ENCODE data around the gene ITPKC. TPM values are rescaled to one million over a fixed set of nuclear protein-coding genes. Genes with fewer than 3 reads are reported as not detected.

Gene ITPKC
- total and polyA plus RNA-seq, 2 of the 13 experiments (the other 11 are each of a cell fraction or from before 2014, with no cell fraction given), result 6.9 to 11.2 TPM

GRCh38 chr19:40777937-40778705, 61.2 kb downstream of the ITPKC start, which contains the start of gene RAB4B (continued):
- TF ChIP-seq KAT8 (CRISPR knock-in tag; IDR thresholded peaks at IDR 0.05) (peak; percentile 91), KDM4B (CRISPR knock-in tag; IDR thresholded peaks at IDR 0.05) (no peak), NFYB (CRISPR knock-in tag; IDR thresholded peaks at IDR 0.05) (peak; percentile 97), MEIS1 (CRISPR knock-in tag; IDR thresholded peaks at IDR 0.05; ENCODE audit: borderline replicate concordance) (0 out of 2 replicates have a peak, but pooled peaks have one; percentile 31), SP5 (CRISPR knock-in tag; IDR thresholded peaks at IDR 0.05; ENCODE audit: borderline replicate concordance, low read depth) (peak; percentile 73; the same call in 1 of the 2 replicates)
- TF ChIP-seq, protein P1, sequence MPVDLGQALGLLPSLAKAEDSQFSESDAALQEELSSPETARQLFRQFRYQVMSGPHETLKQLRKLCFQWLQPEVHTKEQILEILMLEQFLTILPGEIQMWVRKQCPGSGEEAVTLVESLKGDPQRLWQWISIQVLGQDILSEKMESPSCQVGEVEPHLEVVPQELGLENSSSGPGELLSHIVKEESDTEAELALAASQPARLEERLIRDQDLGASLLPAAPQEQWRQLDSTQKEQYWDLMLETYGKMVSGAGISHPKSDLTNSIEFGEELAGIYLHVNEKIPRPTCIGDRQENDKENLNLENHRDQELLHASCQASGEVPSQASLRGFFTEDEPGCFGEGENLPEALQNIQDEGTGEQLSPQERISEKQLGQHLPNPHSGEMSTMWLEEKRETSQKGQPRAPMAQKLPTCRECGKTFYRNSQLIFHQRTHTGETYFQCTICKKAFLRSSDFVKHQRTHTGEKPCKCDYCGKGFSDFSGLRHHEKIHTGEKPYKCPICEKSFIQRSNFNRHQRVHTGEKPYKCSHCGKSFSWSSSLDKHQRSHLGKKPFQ (CRISPR knock-in tag; IDR thresholded peaks at IDR 0.05; ENCODE audit: insufficient replicate concordance), result peak; percentile 65
- TF ChIP-seq, protein P2, sequence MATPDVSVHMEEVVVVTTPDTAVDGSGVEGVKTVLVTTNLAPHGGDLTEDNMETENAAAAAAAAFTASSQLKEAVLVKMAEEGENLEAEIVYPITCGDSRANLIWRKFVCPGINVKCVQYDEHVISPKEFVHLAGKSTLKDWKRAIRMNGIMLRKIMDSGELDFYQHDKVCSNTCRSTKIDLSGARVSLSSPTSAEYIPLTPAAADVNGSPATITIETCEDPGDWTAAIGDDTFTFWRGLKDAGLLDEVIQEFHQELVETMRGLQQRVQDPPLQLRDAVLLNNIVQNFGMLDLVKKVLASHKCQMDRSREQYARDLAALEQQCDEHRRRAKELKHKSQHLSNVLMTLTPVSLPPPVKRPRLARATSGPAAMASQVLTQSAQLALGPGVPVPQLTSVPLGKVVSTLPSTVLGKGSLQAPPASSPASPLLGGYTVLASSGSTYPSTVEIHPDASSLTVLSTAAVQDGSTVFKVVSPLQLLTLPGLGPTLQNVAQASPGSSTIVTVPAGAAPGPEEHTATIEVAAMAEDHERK (CRISPR knock-in tag; IDR thresholded peaks at IDR 0.05; ENCODE audit: low read depth), result 0 out of 2 replicates have a peak, but pooled peaks have one; percentile 6

- ATAC-seq (peak; percentile 68), DNase-seq (ENCODE audit: low spot score) (peak; percentile 51), FAIRE-seq (no peak)
- intact Hi-C loops (cut with micrococcal nuclease; ENCODE audit: unreplicated experiment) (loop anchor here (1.0 kb wide), 1 partner anchor 20 kb away; no protein-coding TSS in a partner anchor), in situ Hi-C loops (cut with HindIII; ENCODE audit: extremely low pct_ligation_motif_present, low pct_unique_long_range_greater_than_20kb) (no loop called here)
- H3K4me1 ChIP-seq (ENCODE audit: insufficient read depth, low read length), result peaks cover 31% of the 10 kb centered on the region
- peak overlapping the region; percentile 70 to 88 (median 81) for H3K4me3 ChIP-seq (replicated peaks in 1 of 3; ENCODE audit: insufficient read depth in 1 of 3, low read depth in 2 of 3, low read length in 3 of 3)
- H3K4me2 ChIP-seq (ENCODE audit: low read depth, low read length), result peak overlapping the region; percentile 88
- H3K36me3 ChIP-seq (replicated peaks in 1 of 2; ENCODE audit: control insufficient read depth in 1 of 2, insufficient read depth in 2 of 2, low read length in 2 of 2), result no peaks in the 10 kb centered on the region
- POLR2A ChIA-PET, result interaction anchor here (0.8 to 4.1 kb wide), 21 partner anchors 8 to 335 kb away, joined by 3 to 90 read pairs (median 7); partner anchors contain the start of genes ACTMAP, COQ8B, EGLN2 and ITPKC
- WGBS (ENCODE audit: low lambda C conversion rate), result 2% methylated on average over 7 of the region's 7 CpGs
- no peaks in the 10 kb centered on the region for H3K9me3 ChIP-seq (ENCODE audit: low read length)
- no peaks in the 10 kb centered on the region; a peak in 1 of 5 replicates for H3K27me3 ChIP-seq (ENCODE audit: control insufficient read depth in 1 of 2, insufficient read depth in 2 of 2, low read length in 2 of 2)
- no peaks in the 10 kb centered on the region for H4K20me1 ChIP-seq (ENCODE audit: insufficient read depth, low read length)
- H2AFZ ChIP-seq (ENCODE audit: low read length), result no peak overlapping the region
- TSS peak; percentile 68 for BruUV-seq (replicated peaks)
- CTCF ChIA-PET (ENCODE audit: low intra/inter-chr PET ratio, low total read pairs), result no interaction called here
- no peaks in the 10 kb centered on the region for H3K79me2 ChIP-seq (ENCODE audit: insufficient read depth, low read length)
- peak overlapping the region; percentile 97 for H3K27ac ChIP-seq (ENCODE audit: extremely low read length, insufficient read depth, low read length)
- H3K9ac ChIP-seq (ENCODE audit: insufficient read depth, low read depth, low read length), result peak overlapping the region; percentile 62
- TF ChIP-seq, protein P3, sequence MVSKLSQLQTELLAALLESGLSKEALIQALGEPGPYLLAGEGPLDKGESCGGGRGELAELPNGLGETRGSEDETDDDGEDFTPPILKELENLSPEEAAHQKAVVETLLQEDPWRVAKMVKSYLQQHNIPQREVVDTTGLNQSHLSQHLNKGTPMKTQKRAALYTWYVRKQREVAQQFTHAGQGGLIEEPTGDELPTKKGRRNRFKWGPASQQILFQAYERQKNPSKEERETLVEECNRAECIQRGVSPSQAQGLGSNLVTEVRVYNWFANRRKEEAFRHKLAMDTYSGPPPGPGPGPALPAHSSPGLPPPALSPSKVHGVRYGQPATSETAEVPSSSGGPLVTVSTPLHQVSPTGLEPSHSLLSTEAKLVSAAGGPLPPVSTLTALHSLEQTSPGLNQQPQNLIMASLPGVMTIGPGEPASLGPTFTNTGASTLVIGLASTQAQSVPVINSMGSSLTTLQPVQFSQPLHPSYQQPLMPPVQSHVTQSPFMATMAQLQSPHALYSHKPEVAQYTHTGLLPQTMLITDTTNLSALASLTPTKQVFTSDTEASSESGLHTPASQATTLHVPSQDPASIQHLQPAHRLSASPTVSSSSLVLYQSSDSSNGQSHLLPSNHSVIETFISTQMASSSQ (IDR thresholded peaks at IDR 0.05; ENCODE audit: low read depth), result no peak
- TF ChIP-seq, protein P3 (CRISPR knock-in tag; IDR thresholded peaks at IDR 0.05; ENCODE audit: borderline replicate concordance), result no peak
- peak; percentile 58; the same call in 1 of the 2 replicates for TF ChIP-seq ARID2 (CRISPR knock-in tag; IDR thresholded peaks at IDR 0.05; ENCODE audit: borderline replicate concordance)
- TF ChIP-seq NFE2L1 (CRISPR knock-in tag; IDR thresholded peaks at IDR 0.05; ENCODE audit: borderline replicate concordance), result no peak
Observed at GRCh38 chr19:40778706-40779284, 61.9 kb downstream of the ITPKC start.

Data from HepG2 (cell line).